Measurements from ENCODE around the gene DPYD. TPM values are rescaled to one million over a fixed set of nuclear protein-coding genes. Genes with fewer than 3 reads are reported as not detected.
A peak's percentile ranks its signal among the peaks of the same experiment; 100 is the strongest.

The DPYD gene
- polyA plus RNA-seq, 12 donors: 6.4 to 16.0 (median 9.2) TPM; not detected in 1

DNA sequence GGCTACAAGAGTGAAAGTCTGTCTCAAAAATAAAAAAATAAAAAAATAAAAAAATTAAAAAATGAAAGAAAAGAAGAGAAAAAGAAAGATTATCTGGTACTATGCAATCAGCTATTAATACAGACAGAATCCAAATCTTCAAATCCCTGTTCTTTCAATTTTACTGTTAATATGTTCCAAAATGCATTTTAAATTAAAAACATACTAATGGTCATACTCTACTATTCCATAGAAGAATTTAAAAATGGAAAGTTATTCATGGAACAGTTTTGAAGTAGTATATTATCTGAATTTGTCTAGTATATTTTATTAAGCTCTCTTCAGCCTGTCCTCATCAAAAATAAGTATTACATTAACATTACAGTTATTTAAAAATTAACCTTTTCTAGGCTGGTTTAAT lies 769.2 kb downstream of the DPYD start:
- DNase-seq: no peak

DNA sequence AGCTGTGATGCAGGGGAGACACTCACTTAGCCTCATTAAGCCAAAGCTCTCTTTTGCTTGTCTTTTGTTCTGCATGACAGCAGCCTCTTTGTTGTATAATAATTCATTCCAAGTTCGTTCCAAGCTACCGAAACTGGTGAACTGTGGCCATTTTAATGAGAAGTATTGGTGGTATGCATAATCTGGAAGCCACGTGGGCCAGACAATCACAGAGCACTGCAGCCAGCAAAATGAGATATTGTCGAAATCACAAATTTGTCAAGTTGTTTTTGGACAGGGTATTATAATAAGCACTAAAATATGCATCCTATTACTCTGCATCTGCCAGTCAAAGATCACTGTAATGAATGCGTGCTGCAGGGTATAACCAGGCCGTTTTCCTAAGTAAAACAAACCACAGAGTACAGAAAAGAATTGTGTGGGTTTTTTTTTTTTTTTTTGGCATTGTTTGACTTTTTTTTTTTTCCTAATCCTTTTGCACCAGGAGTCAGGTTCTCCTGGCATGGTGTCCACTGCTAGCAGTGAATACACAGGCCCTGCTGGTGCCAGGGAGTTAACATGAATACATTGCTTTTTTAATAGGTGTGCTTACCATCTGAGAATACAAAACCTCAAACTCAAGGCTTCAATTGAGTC lies 775.4 kb downstream of the DPYD start:
- no peak for DNase-seq

DNA sequence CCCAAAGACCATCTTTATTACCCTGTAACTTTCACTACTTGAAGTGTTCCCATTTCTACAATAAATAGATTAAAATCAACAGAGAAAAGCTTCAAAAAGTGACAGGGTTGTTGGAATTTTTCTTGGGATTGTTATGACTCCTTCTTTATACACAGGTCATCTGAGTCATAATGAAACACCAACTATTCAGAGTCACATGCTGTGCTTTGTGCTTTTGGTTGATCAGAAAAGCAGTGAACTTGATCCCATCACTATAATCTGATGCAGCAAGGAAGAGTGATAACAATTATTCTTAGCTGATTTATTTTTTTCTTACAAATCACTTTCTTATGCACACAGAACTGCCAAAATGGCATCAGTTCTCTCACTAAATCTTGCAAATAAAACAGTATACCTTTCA lies 776.3 kb downstream of the DPYD start:
- no peak for DNase-seq

DNA sequence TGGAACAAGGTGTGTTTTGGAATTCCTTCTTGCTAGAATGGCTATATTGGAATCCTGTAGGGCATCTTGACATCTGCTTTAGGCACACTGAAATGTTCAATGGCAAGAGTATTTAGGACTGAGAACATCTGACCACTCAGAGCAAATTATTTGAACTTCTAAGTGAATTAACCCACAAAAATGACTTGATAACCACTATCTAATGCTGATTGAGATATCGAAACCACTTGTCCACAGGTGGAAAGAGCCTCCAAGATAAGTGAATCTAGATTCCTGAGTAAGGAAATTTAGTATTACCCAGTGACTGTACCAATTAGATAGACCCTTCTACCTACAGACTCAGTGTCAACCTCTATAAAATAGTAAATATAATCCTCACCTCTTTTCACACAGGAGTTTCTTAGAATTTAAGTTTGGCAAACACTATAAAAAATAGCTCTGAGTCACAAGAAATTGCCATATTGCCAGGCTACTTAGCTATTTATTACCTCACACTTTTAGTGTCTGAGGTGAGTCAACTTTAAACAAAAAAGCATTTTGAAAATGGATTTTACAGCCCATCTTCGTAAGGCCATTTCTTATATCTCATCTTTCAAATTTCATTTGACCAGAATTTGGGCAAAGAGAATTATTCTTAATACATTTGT lies 777.5 kb downstream of the DPYD start:
- no peak for DNase-seq

DNA sequence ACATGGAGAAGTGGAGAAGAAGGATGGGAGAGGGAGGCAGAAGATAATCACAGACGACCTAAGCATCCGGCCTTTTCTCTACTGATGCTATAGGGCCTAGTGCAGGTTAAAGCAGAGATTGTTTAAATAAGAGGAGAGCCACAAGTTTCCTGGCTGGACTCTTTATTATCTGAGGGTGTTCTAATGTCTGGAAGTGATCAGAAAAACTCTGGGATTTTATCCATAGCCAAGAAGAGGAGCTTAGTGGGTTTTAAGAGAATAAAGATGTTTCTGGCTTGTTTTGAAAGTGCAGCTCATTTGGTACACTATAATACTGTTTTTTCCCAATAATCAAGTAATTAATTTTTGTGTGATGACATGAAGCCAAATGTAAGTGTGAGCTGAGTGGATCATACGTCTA lies 780.2 kb downstream of the DPYD start:
- DNase-seq: no peak

DNA sequence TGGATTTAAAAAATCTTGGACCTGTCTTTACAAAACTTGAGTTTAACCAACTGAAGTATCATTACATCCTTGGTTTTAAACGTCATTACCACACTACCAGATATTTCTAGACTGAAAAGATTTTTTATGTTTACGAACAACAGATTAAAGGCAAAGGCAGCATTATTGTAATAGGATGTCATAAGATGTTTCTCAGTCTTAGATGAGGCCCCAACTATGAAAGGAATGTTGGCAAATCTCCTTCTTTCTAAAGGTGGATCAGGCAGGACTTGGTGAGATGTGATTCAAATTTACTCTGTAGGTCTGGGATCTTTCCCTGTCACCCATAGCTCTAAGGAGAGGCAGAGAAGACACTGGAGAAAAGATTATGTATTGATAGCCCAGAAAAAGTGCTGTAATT lies 781.3 kb downstream of the DPYD start:
- DNase-seq: no peak

DNA sequence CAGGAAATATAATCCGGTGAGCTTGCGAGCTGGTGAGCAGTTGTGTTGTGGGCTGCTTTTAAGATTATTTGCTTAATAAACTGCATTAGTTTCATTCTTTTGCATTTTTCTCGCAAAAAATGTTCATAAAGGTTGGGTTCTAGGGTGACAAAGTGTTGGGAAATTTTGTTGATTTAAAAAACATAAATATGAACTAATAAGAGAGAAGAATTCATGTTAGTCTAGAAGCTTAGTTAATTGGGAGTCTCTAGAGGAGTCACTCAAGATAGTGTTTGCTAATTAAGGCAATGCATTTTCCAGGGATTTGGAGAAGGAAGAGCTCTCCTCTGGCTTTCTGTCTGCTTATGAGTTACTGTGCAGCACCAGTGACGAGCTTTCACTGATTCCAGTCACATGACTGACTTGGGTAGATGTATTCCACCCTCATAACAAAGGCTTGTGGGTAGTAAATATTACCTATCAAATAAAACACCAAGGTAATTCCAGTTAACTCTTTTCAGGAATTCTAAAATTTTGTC lies 782.3 kb downstream of the DPYD start:
- no peak for DNase-seq

DNA sequence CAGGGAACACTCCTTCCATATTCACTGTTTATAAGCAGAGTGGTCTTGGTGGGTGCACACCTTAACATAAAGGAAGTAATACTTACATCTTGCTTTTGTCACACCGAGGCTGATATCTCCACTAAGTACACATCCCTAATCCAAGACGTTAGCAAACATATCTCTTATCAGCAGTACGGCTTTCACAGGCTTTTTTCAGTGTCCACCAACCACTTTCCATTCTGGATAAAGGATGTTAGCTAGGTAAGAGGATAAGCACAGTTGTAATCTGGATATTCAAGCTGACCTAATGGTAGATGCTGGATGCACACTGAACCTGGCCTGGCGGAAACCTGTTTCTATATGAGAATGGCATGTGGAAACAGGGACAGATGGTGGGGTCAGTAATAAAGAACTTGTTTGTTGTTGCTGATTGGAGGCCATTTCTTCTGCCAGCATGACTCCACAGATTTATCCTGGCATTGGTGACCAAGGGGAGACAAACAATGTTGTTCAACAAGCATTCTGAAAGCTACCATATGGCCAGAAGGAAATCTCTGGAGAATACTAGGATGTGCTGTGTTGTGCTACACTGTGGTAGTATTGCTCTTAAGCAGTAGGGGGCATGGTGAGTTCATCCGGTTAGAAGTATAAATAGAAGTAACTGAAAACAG lies 782.8 kb downstream of the DPYD start:
- DNase-seq: peak; percentile 48

DNA sequence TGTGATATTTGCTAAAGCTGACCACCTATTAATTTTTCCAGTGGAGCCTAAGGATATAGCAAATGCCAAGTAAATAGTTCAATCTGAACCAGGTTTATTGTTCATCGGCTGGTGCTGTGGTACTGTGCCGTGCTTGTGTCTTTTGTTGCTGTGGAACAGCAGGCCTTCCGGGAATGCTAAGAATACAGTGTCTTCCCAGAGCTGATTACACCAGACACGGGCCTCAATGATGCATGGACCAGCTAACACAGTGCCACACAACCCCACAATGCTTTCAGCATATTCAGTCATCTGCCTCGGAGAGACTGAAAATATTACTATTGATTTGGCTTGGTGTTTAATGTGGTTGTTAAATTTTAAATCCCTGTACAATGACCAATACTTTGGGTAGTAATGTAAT lies 783.8 kb downstream of the DPYD start:
- DNase-seq: no peak

DNA sequence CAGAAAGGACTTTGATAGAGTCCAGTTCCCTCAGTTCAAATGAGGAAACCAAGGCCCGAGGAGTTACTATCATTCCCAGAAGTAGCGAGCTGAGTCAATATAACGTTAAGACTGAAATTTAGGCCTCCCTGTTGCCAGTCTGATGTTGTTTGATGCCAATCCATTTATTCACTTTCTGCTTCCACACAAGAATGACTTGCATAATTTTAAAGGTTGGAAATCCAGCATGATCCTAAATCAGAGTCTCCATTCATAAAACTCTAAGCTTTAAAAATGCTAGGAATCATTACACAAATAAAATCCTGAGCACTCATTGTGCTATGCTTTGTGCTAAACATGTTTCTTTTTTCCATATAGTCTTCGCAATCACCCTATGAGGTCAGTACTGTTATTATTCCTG lies 784.9 kb downstream of the DPYD start:
- no peak for DNase-seq

DNA sequence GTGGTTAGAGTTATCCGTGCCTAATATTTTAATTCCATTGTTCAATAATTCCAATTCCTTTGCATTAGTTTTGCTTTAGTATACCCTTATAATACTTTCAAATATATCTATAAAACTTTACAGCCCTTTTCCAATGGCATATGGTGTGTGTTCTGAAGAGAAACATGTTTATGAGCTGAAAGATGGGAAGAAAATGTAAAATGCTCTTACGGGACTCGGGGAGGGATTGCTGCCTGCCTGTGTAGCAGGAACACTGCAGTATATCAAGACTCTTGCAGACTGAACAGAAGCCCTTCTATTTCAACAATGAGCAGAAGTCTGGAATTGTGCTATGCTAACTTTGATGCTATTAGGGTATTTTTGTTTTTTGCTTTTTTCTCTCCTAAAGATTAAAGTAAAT lies 792.4 kb downstream of the DPYD start:
- no peak for DNase-seq

DNA sequence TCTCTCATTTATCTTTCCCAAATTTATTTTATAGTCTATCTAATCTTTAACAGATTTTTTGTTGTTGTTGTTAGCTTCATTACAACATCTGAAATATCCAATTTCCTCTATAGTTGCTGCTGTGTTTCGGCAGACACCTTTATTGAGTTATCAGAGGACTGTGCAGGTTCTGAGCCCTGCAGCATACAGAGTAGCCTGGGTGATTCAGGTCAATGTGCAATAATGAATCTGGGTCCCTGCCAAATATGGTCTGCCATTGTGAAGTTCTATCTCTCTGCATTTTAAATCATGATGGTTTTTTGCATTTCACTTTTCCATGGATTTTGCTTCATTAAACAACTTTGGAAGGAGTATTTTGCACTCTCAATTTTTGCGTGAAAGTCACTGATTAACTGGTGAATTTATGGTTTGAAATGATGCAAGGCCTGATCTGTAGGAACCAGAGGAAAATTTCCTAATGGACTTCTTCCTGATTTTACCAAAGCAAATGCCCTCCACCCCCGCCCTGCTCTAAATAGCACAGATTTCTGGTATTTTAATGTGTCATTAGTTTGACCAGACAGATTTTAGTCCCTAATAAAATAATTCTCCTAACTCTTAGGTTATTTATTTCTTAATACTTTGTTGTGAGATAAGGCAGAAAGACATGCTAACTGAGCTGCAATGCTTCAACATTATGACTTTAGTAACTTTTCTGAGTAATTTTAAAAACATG lies 797.0 kb downstream of the DPYD start:
- DNase-seq: no peak

DNA sequence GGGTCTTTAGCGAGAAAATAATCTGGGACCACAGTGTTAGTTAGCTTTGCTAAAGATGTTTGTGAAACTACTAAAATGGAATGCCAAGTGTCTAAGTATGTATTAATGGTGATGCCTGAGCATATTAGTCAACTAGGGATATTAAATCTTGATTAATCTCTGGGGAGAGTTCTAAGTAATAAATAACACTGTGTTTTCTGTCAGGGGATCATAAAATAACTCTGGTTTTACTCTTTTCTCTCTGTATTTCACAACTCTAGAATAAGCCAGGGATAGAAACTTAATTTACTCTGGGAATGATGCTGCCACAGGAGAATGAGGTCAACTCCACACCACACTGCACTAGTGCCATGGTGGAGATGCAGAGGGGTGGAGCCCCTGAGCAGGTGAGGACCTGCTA lies 800.0 kb downstream of the DPYD start:
- DNase-seq: no peak

DNA sequence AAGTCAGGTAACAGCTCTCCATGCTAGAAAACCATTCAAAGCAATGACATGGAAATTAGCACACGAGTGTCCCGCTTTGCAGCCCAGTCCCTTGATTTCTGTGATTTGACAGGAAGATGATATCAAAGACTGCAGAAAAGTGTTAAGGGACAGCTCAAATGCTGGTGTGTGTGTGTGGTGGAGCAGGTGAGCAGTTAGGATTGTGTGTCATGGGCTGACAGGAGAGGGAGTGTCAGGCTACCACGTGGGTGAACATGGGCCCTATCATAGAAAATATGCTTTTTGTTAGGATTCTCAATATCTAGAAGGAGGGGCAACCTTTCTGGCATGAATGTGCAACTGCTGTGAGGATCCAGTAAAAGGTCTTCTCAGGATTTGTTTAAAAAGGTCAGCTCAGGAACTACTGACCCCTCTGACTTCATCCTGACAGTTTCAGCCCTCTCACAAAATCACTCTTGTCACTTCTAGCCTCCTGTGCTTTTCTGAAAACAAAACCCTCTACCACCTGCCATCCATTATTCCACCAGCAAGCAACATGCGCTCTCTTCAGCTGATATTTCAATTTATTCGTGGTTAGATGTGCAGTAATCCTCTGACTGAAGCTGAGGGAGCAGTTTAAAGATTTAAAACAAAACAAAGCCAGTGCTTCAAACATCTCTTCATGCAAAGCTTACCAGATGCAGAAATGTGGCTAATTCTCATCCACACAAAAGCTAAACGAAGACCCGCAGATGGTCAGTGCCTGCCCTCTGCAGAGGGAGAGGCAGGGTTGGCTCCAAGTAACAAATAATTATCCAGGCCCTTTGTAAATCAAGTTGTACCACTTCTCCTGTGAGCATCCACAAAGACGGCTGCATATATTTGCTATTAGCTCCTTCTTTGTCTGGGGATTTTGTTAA lies 801.3 kb downstream of the DPYD start:
- no peak for DNase-seq

DNA sequence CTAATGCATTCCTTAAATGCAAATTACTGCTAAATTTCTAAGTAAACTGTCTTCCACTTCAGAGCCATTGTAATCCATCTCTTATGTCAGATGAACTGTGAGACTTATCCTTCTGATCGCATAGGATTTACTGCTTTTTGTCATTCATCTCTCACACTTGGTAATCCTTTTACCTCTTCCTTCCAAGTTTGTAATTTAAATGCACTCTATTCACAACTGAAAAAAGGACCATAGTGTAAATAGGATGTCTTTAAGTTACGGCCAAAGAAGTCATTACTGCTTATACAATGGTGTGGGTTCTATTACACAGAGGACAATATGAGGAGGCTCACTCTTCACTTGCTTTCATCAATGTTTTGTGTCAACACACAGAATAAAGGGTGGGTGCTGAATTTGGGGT lies 806.0 kb downstream of the DPYD start:
- DNase-seq: no peak

DNA sequence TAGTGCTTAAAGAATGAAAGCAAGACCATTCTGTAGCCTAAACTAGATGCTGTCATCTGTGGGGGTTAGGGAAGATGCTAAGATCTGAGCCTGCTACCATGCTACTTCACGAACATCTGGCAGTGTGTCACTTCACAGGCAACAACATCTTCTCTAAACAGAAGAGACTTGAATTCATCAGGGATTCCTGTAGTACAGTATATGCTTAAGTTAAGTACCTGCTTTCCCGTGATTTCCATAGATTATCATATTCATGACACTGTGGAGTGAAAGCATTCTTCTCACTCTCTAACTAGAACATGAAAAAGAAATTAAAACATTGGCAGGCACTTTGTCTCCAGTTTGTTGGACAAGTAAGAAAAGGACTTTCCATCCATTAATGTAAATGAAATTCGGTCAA lies 808.4 kb downstream of the DPYD start:
- DNase-seq: no peak

DNA sequence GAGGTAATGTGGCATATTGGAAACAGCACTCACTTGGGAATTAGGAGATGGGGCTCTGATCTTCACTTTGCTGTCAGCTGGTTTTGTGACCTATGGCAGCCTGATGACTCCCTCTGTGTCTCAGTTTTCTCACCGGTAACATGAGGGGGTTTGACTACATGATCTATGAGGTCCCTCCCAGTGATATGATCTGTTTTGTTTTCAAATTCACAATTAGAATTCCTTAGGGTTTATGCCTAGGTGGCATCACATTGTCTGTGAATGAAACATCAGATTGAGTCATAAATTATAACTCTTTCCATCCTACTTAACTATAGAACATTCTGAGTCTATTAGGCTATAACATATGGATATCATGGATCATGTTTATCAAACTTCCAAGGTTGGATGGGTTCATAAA lies 812.7 kb downstream of the DPYD start:
- no peak for DNase-seq

DNA sequence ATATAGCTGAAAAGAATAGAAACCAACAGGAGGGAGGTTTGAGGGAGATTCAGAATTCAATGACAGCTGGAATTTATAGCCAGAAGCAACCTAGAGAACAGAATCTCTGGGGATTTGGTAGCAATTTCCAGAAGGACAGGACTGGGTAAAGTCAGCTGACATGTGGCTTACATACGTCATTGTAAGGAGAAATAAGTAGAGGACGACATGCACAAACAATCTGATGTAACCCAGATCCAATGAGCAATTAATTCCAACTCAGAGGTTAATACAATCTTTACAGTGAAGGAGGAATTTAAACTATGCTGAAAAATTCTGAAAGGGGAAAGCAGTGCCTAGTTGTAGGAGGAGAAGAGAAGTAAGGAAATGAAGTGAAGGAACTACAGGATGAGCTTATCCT lies 815.3 kb downstream of the DPYD start:
- DNase-seq: no peak

DNA sequence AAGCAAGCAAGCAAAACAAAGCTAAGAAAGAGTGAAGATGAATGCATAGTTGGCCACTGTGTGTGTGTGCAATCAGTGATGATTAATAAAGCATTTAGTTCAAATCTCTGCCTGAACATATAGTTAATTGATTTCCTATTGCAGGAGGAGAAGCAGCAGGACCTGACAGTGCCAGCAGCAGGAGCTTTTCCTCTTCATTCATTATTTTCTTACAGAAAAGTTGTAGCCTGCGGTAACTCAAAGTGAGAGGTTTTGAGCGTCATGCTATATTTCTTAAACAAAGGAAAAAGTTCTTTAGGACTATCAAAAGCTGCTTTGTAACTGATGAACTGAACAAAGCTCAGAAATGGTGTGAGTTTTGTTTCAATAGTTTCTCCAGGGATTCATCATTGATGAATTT lies 819.3 kb downstream of the DPYD start:
- DNase-seq: no peak

DNA sequence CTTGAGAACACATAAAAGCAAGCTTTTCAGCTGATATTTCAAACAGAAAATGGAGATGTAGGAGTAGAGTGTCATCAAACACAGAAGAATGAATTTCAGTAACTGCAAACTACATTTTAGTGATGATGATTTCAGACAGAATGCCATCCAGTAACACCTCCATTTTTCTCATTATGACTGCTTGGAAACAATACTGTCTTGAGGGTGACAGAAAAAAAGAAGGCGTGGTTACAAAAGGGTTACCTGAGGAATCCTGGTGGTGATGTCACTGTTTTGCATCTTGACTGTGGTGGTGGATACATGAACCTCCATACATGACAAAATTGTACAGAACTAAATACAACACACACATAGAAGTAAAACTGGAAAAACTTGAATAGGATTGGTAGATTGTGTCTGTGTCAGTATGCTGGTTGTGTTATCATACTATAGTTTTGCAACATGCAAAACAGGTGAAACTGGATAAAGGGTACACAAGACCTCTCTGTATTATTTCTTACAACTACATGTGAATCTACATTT lies 823.4 kb downstream of the DPYD start:
- no peak for DNase-seq

DNA sequence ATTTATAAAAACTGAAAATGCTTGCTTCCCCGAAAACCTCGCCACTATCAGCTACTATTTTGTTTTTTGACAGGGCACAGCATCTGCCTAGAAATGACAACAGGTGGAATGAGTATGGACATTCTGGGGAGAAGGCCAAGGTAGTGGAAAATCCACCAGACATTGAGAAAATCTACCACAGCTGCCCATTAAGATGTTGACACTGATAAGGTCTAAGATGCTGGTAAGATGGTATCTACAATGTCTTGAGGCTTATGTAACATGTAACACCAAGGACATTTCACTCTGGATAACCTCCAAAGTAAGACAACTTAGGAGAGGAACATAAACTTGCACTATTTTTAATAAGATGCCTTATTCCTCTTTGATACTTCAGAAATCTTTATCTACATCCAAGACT lies 825.1 kb downstream of the DPYD start:
- DNase-seq: no peak

Data from muscle of arm (tissue), 12 donors.